H9 (cell line): ENCODE results near the gene MED28. TPM values are rescaled to one million over a fixed set of nuclear protein-coding genes. Genes with fewer than 3 reads are reported as not detected.

ENCODE experiments used
- DNase-seq: peaks from one replicate; pipeline ENCODE4 v3.0.0-alpha.2; 2017
- H2AFZ ChIP-seq: one replicate; pipeline ENCODE4 v1.6.1; 2013; ENCODE audit warnings: mild to moderate bottlenecking, low read length, control low read depth, moderate library complexity
- H2AK5ac ChIP-seq: 2 replicates; pipeline ENCODE4 v1.6.1; 2013; ENCODE audit warnings: low read length, control low read depth, mixed read lengths; ENCODE audit not compliant: insufficient read length
- H2BK120ac ChIP-seq: one replicate; pipeline ENCODE4 v1.6.1; 2013; ENCODE audit warnings: low read depth, mild to moderate bottlenecking, low read length, control low read depth, inconsistent platforms; ENCODE audit not compliant: poor library complexity, severe bottlenecking
- H2BK12ac ChIP-seq: 2 replicates; pipeline ENCODE4 v1.6.1; 2013; ENCODE audit warnings: low read length, control low read depth, mixed read lengths, low read depth; ENCODE audit not compliant: insufficient read length
- H2BK15ac ChIP-seq: 2 replicates; pipeline ENCODE4 v1.6.1; 2013; ENCODE audit warnings: low read depth, low read length, control low read depth
- H2BK20ac ChIP-seq: one replicate; pipeline ENCODE4 v1.6.1; 2013; ENCODE audit warnings: low read depth, mild to moderate bottlenecking, low read length, control low read depth, inconsistent platforms; ENCODE audit not compliant: poor library complexity, severe bottlenecking
- H2BK5ac ChIP-seq: 2 replicates; pipeline ENCODE4 v1.6.1; 2013; ENCODE audit warnings: low read length, control low read depth, mixed read lengths; ENCODE audit not compliant: insufficient read length
- H3K14ac ChIP-seq: 2 replicates; pipeline ENCODE4 v1.6.1; 2013; ENCODE audit warnings: low read length, control low read depth; ENCODE audit not compliant: insufficient read depth
- H3K18ac ChIP-seq: 2 replicates; pipeline ENCODE4 v1.6.1; 2013; ENCODE audit warnings: low read depth, mild to moderate bottlenecking, mixed read lengths, low read length, control low read depth; ENCODE audit not compliant: insufficient read length
- H3K23ac ChIP-seq: 2 replicates; pipeline ENCODE4 v1.6.1; 2013; ENCODE audit warnings: low read length, control low read depth, mixed read lengths, low read depth; ENCODE audit not compliant: insufficient read length
- H3K23me2 ChIP-seq: 2 replicates; pipeline ENCODE4 v1.6.1; 2013; ENCODE audit warnings: low read depth, mild to moderate bottlenecking, mixed read lengths, low read length, control low read depth; ENCODE audit not compliant: insufficient read length, poor library complexity, severe bottlenecking
- H3K27ac ChIP-seq: 2 replicates; pipeline ENCODE4 v1.5.1; 2013; ENCODE audit warnings: low read length, control low read depth, mixed read lengths, low read depth; ENCODE audit not compliant: insufficient read length
- H3K27me3 ChIP-seq: 2 replicates; pipeline ENCODE4 v1.6.1; 2013; ENCODE audit warnings: low read length, control low read depth, inconsistent platforms; ENCODE audit not compliant: insufficient read depth
- H3K4ac ChIP-seq: 2 replicates; pipeline ENCODE4 v1.6.1; 2013; ENCODE audit warnings: low read depth, mild to moderate bottlenecking, control low read depth, inconsistent platforms, low read length, moderate library complexity
- H3K4me1 ChIP-seq: 2 replicates; pipeline ENCODE4 v1.6.1; 2013; ENCODE audit warnings: low read length, control low read depth, inconsistent platforms; ENCODE audit not compliant: insufficient read depth
- H3K4me2 ChIP-seq: 2 replicates; pipeline ENCODE4 v1.6.1; 2013; ENCODE audit warnings: low read length, control low read depth, mixed read lengths; ENCODE audit not compliant: insufficient read length, insufficient read depth
- H3K56ac ChIP-seq: 2 replicates; pipeline ENCODE4 v1.6.1; 2013; ENCODE audit warnings: low read depth, mild to moderate bottlenecking, mixed read lengths, low read length, control low read depth; ENCODE audit not compliant: insufficient read length
- H3K79me1 ChIP-seq: 2 replicates; pipeline ENCODE4 v1.6.1; 2013; ENCODE audit warnings: low read depth, mild to moderate bottlenecking, moderate library complexity, low read length, control low read depth, inconsistent platforms; ENCODE audit not compliant: insufficient read depth, poor library complexity, severe bottlenecking
- H3K79me2 ChIP-seq: 2 replicates; pipeline ENCODE4 v1.6.1; 2013; ENCODE audit warnings: low read length, control low read depth, inconsistent platforms; ENCODE audit not compliant: insufficient read depth
- H3K9ac ChIP-seq: 2 replicates; pipeline ENCODE4 v1.6.1; 2013; ENCODE audit warnings: low read length, control low read depth, mixed read lengths; ENCODE audit not compliant: insufficient read length; ENCODE audit errors: extremely low read depth
- H3K9me3 ChIP-seq: one replicate; pipeline ENCODE4 v1.6.1; 2013; ENCODE audit warnings: low read depth, low read length, inconsistent platforms; ENCODE audit not compliant: control insufficient read depth
- H3T11ph ChIP-seq: one replicate; pipeline ENCODE4 v1.6.1; 2013; ENCODE audit warnings: mild to moderate bottlenecking, low read length, control low read depth, inconsistent platforms
- H4K20me1 ChIP-seq: one replicate; pipeline ENCODE4 v1.6.1; 2013; ENCODE audit not compliant: control insufficient read depth, insufficient read length, insufficient read depth
- H4K5ac ChIP-seq: 2 replicates; pipeline ENCODE4 v1.6.1; 2013; ENCODE audit warnings: low read depth, mild to moderate bottlenecking, mixed read lengths, low read length, control low read depth; ENCODE audit not compliant: insufficient read length
- H4K8ac ChIP-seq: replicated peaks from 2 replicates; pipeline ENCODE4 v1.6.1; 2013; ENCODE audit warnings: low read length, control low read depth, mixed read lengths, low read depth; ENCODE audit not compliant: insufficient read length
- H4K91ac ChIP-seq: 2 replicates; pipeline ENCODE4 v1.6.1; 2013; ENCODE audit warnings: low read depth, mild to moderate bottlenecking, moderate library complexity, mixed read lengths, low read length, control low read depth; ENCODE audit not compliant: insufficient read length
- H3K27ac Mint-ChIP-seq, 3 experiments: 2 replicates in 2 of 3; 3 replicates in 1 of 3; pipeline ENCODE4 v1.8.0; 2020 to 2021; ENCODE audit warnings: mixed read lengths in 3 of 3, mild to moderate bottlenecking in 1 of 3, moderate library complexity in 1 of 3
- H3K27me3 Mint-ChIP-seq: 2 replicates; pipeline ENCODE4 v1.8.0; 2021; ENCODE audit warnings: low read depth, mild to moderate bottlenecking, moderate library complexity, mixed read lengths
- H3K36me3 Mint-ChIP-seq, 3 experiments: 2 replicates in 2 of 3; 3 replicates in 1 of 3; pipeline ENCODE4 v1.8.0; 2020 to 2021; ENCODE audit warnings: low read depth in 3 of 3, mixed read lengths in 3 of 3; ENCODE audit not compliant: insufficient read depth in 1 of 3
- H3K4me1 Mint-ChIP-seq, 2 experiments: 2 replicates each; pipeline ENCODE4 v1.8.0; 2020; ENCODE audit warnings: mixed read lengths in 2 of 2
- H3K4me3 Mint-ChIP-seq, 2 experiments: 2 replicates in 1 of 2; 3 replicates in 1 of 2; pipeline ENCODE4 v1.8.0; 2020 to 2021; ENCODE audit warnings: mild to moderate bottlenecking in 2 of 2, mixed read lengths in 2 of 2, moderate library complexity in 1 of 2
- H3K9me3 Mint-ChIP-seq, 2 experiments: 2 replicates in 1 of 2; 3 replicates in 1 of 2; pipeline ENCODE4 v1.8.0; 2020; ENCODE audit warnings: mild to moderate bottlenecking in 2 of 2, mixed read lengths in 2 of 2, moderate library complexity in 1 of 2
- WGBS: extraction: QIAGEN DNeasy Blood & Tissue Kit; methylation state at CpG from one replicate; pipeline ENCODE4 v1.1.7; 2013; ENCODE audit warnings: missing lambda C conversion rate, low lambda C conversion rate, mixed read lengths; ENCODE audit not compliant: insufficient read length; ENCODE audit errors: extremely low coverage; 5-methylcytosine and 5-hydroxymethylcytosine counted together
- total RNA-seq: library from RNA; stranded (reverse); gene quantifications from 2 replicates; pipeline ENCODE4 v1.2.1, GENCODE V29; 2021
- TF ChIP-seq, protein P1 (sequence below): fragments of 200-600 bp; sonication (generic); conservative IDR thresholded peaks from 3 replicates; pipeline ENCODE4 v1.8.0; 2021; ENCODE audit warnings: antibody characterized with exemption, mild to moderate bottlenecking

The MED28 gene
- total RNA-seq, 1 experiment from 2014 or later: 90.4 TPM

DNA sequence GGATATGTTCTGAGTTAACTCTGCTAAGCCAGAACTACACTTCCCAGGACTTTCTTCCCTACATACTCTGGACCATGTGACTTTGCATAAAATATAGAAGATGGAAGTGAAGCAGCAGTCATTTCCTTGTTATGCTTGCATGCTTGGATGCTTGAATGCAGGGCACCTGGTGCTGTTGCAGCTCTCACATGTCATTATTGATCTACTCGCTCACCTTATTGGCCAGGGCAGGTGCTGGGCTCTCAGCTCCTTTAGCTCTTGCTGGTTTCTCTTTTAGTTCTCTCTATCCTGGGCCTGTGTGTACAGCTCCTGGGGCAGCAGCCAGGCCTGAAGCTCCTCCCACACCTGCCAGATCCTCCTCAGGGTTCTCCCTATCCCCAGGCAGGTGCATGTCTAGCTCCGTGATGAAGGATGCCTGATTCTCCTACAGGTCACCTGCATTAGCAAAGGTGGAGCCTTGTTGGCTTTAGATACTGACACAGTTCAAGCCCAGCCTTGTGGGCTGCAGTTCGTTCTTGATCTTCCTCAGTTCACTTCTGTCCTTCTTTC, 53.3 kb downstream of the MED28 start:
- Histone ChIP-seq H4K20me1 (no peaks in the 10 kb centered on the region), H3K9ac (no peak overlapping the region), H2BK12ac (no peak overlapping the region), H3K4me2 (no peak overlapping the region), H3K56ac (no peak overlapping the region), H2AK5ac (no peak overlapping the region), H4K91ac (no peak overlapping the region), H2BK5ac (no peak overlapping the region), H3K79me1 (no peaks in the 10 kb centered on the region), H3K27me3 (no peaks in the 10 kb centered on the region), H2BK15ac (no peak overlapping the region), H3T11ph (no peak overlapping the region), H4K8ac (no peak overlapping the region), H3K4ac (no peak overlapping the region), H2AFZ (no peak overlapping the region), H3K14ac (no peak overlapping the region), H3K18ac (no peak overlapping the region), H3K23me2 (no peaks in the 10 kb centered on the region), H2BK120ac (no peak overlapping the region), H3K79me2 (no peaks in the 10 kb centered on the region), H3K23ac (no peak overlapping the region), H2BK20ac (no peak overlapping the region), H3K27ac (no peak overlapping the region), H3K4me1 (no peaks in the 10 kb centered on the region; the same call in 1 of the 2 replicates), H4K5ac (no peak overlapping the region), H3K9me3 (no peaks in the 10 kb centered on the region)
- no peak for DNase-seq
- WGBS: no CpG with 5 or more reads among the region's 3 CpGs
- no peak overlapping the region for H3K27ac Mint-ChIP-seq
- peaks cover 2% of the 10 kb centered on the region for H3K27me3 Mint-ChIP-seq
- peaks cover 5% of the 10 kb centered on the region in 2 experiments; a peak in 3 of 4 replicates for H3K4me1 Mint-ChIP-seq
- H3K9me3 Mint-ChIP-seq: peaks cover 8 to 9% of the 10 kb centered on the region in 2 experiments; a peak in 3 of 5 replicates
- no peak overlapping the region for H3K4me3 Mint-ChIP-seq
- no peaks in the 10 kb centered on the region; a peak in 1 of 7 replicates for H3K36me3 Mint-ChIP-seq
- TF ChIP-seq, protein P1, sequence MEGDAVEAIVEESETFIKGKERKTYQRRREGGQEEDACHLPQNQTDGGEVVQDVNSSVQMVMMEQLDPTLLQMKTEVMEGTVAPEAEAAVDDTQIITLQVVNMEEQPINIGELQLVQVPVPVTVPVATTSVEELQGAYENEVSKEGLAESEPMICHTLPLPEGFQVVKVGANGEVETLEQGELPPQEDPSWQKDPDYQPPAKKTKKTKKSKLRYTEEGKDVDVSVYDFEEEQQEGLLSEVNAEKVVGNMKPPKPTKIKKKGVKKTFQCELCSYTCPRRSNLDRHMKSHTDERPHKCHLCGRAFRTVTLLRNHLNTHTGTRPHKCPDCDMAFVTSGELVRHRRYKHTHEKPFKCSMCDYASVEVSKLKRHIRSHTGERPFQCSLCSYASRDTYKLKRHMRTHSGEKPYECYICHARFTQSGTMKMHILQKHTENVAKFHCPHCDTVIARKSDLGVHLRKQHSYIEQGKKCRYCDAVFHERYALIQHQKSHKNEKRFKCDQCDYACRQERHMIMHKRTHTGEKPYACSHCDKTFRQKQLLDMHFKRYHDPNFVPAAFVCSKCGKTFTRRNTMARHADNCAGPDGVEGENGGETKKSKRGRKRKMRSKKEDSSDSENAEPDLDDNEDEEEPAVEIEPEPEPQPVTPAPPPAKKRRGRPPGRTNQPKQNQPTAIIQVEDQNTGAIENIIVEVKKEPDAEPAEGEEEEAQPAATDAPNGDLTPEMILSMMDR: no peak
